Sigmoid colon (tissue), 7 donors: ENCODE results near the gene RNF223. TPM values are rescaled to one million over a fixed set of nuclear protein-coding genes. Genes with fewer than 3 reads are reported as not detected.

Source experiments
- DNase-seq: peaks from one replicate; pipeline ENCODE4 v3.0.0-alpha.2; 2019
- H3K27ac ChIP-seq, 4 donors: fragments of 200-600 bp; sonication (generic); one replicate each; pipeline ENCODE4 v1.5.1; 2016 to 2019; ENCODE audit warnings: mild to moderate bottlenecking in 1 of 4
- H3K27me3 ChIP-seq, 3 donors: fragments of 200-600 bp; sonication (generic); one replicate each; pipeline ENCODE4 v1.5.1; 2019; ENCODE audit warnings: mild to moderate bottlenecking in 1 of 3
- H3K36me3 ChIP-seq, 4 donors: fragments of 200-600 bp; sonication (generic); one replicate each; pipeline ENCODE4 v1.5.1; 2016 to 2019
- H3K4me1 ChIP-seq, 4 donors: fragments of 200-600 bp; sonication (generic); one replicate each; pipeline ENCODE4 v1.5.1; 2017 to 2019
- H3K4me3 ChIP-seq, 4 donors: fragments of 200-600 bp; sonication (generic); one replicate each; pipeline ENCODE4 v1.5.1; 2017 to 2019; ENCODE audit warnings: mild to moderate bottlenecking in 2 of 4, moderate library complexity in 1 of 4
- H3K9me3 ChIP-seq, 4 donors: fragments of 200-600 bp in 3 of 4; sonication (generic) in 3 of 4; one replicate each; pipeline versions ENCODE4 v1.5.1 to v1.6.1; 2013 to 2019
- EP300 ChIP-seq, 4 donors: sonication (generic); formaldehyde crosslinking; IDR thresholded peaks; one replicate each; pipeline ENCODE4 v1.6.1; 2017; ENCODE audit warnings: antibody characterized with exemption in 4 of 4
- POLR2A ChIP-seq, 2 donors: fragments of 450-650 bp; IDR thresholded peaks; one replicate each; pipeline ENCODE4 v1.6.1; 2016; ENCODE audit warnings: antibody characterized with exemption in 2 of 2, mild to moderate bottlenecking in 2 of 2, moderate library complexity in 2 of 2
- POLR2AphosphoS5 ChIP-seq, 4 donors: sonication (generic); formaldehyde crosslinking; IDR thresholded peaks; one replicate each; pipeline ENCODE4 v1.6.1; 2017; ENCODE audit warnings: antibody characterized with exemption in 4 of 4
- WGBS, 2 donors: extraction: QIAGEN DNeasy Blood & Tissue Kit; methylation state at CpG; one replicate each; pipeline ENCODE4 v1.1.7; 2013; 5-methylcytosine and 5-hydroxymethylcytosine counted together
- intact Hi-C: fragments of 100-400 bp; cut with DNase I; formaldehyde crosslinking; loops from one replicate; pipeline ENCODE4 v1.15.1; 2023
- polyA plus RNA-seq, 3 donors: library from polyadenylated mRNA; stranded (reverse); fragments of 200-250 nt; gene quantifications; one replicate each; pipeline ENCODE4 v1.2.3, GENCODE V29; 2013
- total RNA-seq, 4 donors: library from RNA; depleted of rRNA; stranded (reverse); fragments of >200 nt; gene quantifications; one replicate each; pipeline ENCODE4 v1.1.0, GENCODE V29; 2016
- TF ChIP-seq, protein P1 (sequence below), 4 experiments: fragments of 450-650 bp in 3 of 4; fragments of 200-600 bp in 1 of 4; IDR thresholded peaks; one replicate each; pipeline ENCODE4 v1.5.1; 2016 to 2019; ENCODE audit warnings: antibody characterized with exemption in 4 of 4, mild to moderate bottlenecking in 3 of 4, moderate library complexity in 2 of 4
- donor health status: healthy with polysubstance abuse.
- donor health status: Bipolar disorder and iron deficiency.
- donor health status: healthy.

The RNF223 gene
- total and polyA plus RNA-seq, 7 donors: 0.60 to 3.7 (median 1.9) TPM; not detected in 4

DNA sequence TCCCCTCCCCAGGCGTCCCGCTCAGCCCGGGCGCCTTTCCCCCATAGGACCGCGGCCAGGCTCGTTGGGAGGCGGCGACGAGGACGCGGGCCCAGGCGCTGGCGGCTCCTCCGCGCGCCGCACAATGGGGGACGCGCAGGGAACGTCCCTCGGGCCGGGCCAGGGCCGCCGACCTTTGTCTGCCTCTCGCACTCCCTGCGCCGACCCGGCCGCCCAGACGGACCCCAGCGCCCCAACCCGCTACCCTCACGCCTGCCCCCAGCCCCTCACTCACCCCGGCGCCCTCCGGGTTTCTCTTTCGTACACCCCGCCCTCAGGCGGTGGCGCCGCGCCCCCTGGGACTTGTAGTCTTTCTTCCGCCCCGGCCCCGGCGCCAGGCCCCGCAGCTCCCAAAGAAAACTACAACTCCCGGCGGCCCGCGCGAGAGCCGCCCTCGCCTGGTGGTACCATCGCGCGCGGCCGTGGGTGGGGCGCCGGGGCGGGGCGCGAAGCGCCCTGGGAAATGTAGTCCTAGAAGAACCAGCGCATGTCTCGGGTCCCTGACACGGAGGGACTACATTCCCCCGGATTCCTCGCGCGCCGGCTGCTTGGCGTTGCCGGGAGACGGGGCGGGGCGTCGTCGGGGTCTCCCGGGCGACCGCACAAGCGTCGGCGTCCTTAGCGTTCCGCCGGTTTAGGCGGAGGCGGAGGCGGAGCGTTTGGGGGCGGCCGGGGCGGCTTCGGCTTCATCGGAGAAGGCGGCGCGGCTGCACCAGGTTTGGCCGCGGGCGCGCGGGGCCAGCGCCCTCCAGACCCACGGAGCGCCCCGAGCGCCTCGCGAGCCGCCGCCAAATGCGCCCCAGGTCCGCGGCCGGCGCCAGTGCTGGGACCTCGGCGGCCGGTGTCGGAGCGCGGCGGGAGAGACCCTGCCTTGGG, 41.9 kb upstream of the RNF223 start, which contains the start of gene C1orf159:
Gene C1orf159 (minus strand): TSS at position 304 of the 915 bp plus-strand sequence. CDS start 24,546 bp downstream, outside the sequence.
- Histone ChIP-seq H3K36me3 (peaks cover 0 to 14% (median 0%) of the 10 kb centered on the region in 4 donors), H3K27me3 (peaks cover 0 to 18% (median 0%) of the 10 kb centered on the region in 3 donors), H3K4me1 (peaks cover 0 to 19% (median 15%) of the 10 kb centered on the region in 4 donors), H3K9me3 (peaks cover 0 to 3% (median 1%) of the 10 kb centered on the region in 4 donors), H3K27ac (peak within 1 kb of the TSS; percentile 74 to 87 (median 82)), H3K4me3 (peak within 1 kb of the TSS; percentile 69 to 99 (median 93))
- intact Hi-C loops: loop anchor here (1.0 to 5.0 kb wide), 4 partner anchors 41 to 191 kb away; partner anchors contain the start of genes ACAP3, AGRN and PUSL1
- TF ChIP-seq, protein P1, sequence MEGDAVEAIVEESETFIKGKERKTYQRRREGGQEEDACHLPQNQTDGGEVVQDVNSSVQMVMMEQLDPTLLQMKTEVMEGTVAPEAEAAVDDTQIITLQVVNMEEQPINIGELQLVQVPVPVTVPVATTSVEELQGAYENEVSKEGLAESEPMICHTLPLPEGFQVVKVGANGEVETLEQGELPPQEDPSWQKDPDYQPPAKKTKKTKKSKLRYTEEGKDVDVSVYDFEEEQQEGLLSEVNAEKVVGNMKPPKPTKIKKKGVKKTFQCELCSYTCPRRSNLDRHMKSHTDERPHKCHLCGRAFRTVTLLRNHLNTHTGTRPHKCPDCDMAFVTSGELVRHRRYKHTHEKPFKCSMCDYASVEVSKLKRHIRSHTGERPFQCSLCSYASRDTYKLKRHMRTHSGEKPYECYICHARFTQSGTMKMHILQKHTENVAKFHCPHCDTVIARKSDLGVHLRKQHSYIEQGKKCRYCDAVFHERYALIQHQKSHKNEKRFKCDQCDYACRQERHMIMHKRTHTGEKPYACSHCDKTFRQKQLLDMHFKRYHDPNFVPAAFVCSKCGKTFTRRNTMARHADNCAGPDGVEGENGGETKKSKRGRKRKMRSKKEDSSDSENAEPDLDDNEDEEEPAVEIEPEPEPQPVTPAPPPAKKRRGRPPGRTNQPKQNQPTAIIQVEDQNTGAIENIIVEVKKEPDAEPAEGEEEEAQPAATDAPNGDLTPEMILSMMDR (IDR thresholded peaks at IDR 0.05): no peak
- no peak for TF ChIP-seq POLR2A (IDR thresholded peaks at IDR 0.05)
- TF ChIP-seq POLR2AphosphoS5 (IDR thresholded peaks at IDR 0.05): peak in 2 of 4 donors; percentile 24 to 47
- WGBS, 2 donors: 0 to 1% methylated on average over 128 of the region's 128 CpGs
- DNase-seq: peak; percentile 99

DNA sequence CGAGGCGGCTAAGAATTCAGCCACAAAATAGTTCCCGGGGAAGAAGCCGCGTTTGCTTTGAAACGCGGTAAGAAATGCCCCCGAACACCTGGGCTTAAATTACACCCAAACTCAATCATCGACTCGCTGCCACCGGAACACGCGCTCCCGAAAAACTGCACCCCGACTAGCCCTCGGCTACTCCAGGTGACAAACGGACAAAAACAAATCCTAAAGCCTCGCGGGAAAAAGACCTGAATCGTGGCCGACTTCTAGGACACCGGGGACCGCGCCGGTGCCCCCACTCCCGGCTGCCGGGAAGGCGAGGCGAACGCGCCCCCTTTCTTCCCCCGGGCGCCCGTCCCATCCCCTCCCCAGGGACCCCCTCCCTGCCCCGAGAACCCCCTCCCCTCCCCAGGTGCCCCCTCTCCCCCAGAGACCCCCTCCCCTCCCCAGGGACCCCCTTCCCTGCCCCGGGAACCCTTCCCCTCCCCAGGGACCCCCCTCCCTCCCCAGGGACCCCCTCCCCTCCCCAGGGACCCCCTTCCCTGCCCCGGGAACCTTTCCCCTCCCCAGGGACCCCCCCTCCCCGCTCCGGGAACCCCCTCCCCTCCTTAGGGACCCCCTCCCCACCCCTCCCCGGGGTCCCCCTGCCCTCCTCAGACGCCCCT, 41.2 kb upstream of the RNF223 start:
- DNase-seq: peak; percentile 67
- intact Hi-C loops: loop anchor here (5.0 kb wide), 2 partner anchors 93 to 192 kb away; partner anchors contain the start of genes ACAP3, AGRN and PUSL1
- peak overlapping the region; percentile 74 to 87 (median 82) for H3K27ac ChIP-seq
- peaks cover 0 to 11% (median 0%) of the 10 kb centered on the region in 3 donors for H3K27me3 ChIP-seq
- 9 to 14% methylated on average over 40 to 41 of the region's 41 CpGs for WGBS, 2 donors
- TF ChIP-seq POLR2A (IDR thresholded peaks at IDR 0.05) (no peak), EP300 (IDR thresholded peaks at IDR 0.05) (no peak), POLR2AphosphoS5 (IDR thresholded peaks at IDR 0.05) (no peak)
- TF ChIP-seq, protein P1 (IDR thresholded peaks at IDR 0.05): no peak
- H3K4me1 ChIP-seq: peaks cover 0 to 19% (median 15%) of the 10 kb centered on the region in 4 donors
- H3K9me3 ChIP-seq: peaks cover 0 to 3% (median 1%) of the 10 kb centered on the region in 4 donors
- peaks cover 0 to 14% (median 0%) of the 10 kb centered on the region in 4 donors for H3K36me3 ChIP-seq
- peak overlapping the region; percentile 69 to 99 (median 93) for H3K4me3 ChIP-seq

DNA sequence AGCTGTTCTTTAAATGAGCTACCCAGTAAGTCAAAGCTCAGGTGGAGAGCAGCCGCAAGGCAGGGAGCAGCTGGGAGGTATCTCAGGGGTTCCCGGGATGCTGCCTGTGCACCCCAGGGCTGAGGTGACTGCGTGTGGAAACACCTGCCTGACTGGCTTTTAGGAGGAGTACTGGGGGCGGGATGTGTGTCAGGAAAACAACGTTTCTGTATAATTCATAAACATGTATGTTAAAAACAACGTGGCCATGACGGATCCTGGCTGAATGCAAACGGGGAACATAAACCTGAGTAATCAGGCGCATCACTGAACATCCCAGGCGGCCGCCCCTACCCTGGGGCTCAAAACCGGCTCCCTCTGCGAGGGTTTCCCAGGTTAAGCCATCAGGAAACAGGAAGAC, 40.3 kb upstream of the RNF223 start:
- 95% methylated on average over 13 of the region's 13 CpGs for WGBS, 2 donors
- intact Hi-C loops: no loop called here
- DNase-seq: peak; percentile 44
- Histone ChIP-seq H3K36me3 (peaks cover 0 to 14% (median 0%) of the 10 kb centered on the region in 4 donors), H3K4me1 (peaks cover 0 to 19% (median 15%) of the 10 kb centered on the region in 4 donors), H3K9me3 (peaks cover 0 to 3% (median 1%) of the 10 kb centered on the region in 4 donors), H3K27me3 (peaks cover 0 to 10% (median 0%) of the 10 kb centered on the region in 3 donors), H3K4me3 (no peak overlapping the region), H3K27ac (no peak overlapping the region)
- TF ChIP-seq POLR2A (IDR thresholded peaks at IDR 0.05) (no peak), EP300 (IDR thresholded peaks at IDR 0.05) (no peak), POLR2AphosphoS5 (IDR thresholded peaks at IDR 0.05) (no peak)
- TF ChIP-seq, protein P1 (IDR thresholded peaks at IDR 0.05): no peak

DNA sequence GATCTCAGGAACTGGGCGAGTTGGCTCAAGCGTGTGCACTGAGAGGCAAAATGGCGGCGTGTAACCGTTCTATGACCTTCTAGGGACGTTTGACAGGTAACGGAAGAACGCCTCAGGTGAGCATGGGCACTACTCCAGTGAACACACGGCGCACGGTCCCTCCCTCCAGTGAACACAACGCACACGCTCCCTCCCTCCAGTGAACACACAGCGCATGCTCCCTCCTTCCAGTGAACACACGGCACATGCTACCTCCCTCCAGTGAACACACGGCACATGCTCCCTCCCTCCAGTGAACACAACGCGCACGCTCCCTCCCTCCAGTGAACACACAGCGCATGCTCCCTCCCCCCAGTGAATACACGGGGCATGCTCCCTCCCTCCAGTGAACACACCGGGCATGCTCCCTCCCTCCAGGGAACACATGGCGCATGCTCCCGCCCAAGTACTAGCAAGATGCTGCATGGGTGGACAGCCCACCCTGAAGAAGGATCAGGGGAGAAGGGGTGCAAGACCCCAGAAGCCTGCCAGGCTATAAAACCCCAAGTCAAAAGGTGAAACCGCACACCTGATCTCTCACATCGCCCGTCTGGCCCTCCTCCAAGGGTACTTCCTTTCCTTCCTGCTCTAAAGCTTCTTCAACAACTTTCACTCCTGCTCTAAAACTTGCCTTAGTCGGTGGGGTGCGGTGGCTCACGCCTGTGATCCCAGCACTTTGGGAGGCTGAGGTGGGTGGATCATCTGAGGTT, 38.3 kb upstream of the RNF223 start:
- intact Hi-C loops: no loop called here
- TF ChIP-seq, protein P1 (IDR thresholded peaks at IDR 0.05): no peak
- TF ChIP-seq POLR2AphosphoS5 (IDR thresholded peaks at IDR 0.05) (no peak), POLR2A (IDR thresholded peaks at IDR 0.05) (no peak), EP300 (IDR thresholded peaks at IDR 0.05) (no peak)
- Histone ChIP-seq H3K27me3 (no peaks in the 10 kb centered on the region), H3K36me3 (peaks cover 0 to 14% (median 0%) of the 10 kb centered on the region in 4 donors), H3K9me3 (peaks cover 0 to 3% (median 1%) of the 10 kb centered on the region in 4 donors), H3K4me3 (no peak overlapping the region), H3K4me1 (peaks cover 0 to 19% (median 15%) of the 10 kb centered on the region in 4 donors), H3K27ac (no peak overlapping the region)
- WGBS, 2 donors: 97 to 98% methylated on average over 30 of the region's 30 CpGs
- DNase-seq: peak; percentile 40
